GM21423 (cell line): ENCODE measurements around the gene AMDHD2.

Source experiments
- ATAC-seq: cut with Tn5 transposase; IDR thresholded peaks from one replicate; pipeline ENCODE4 v1.9.1; 2021; ENCODE audit warnings: mild to moderate bottlenecking, moderate library complexity; ENCODE audit not compliant: unreplicated experiment

The AMDHD2 gene

DNA sequence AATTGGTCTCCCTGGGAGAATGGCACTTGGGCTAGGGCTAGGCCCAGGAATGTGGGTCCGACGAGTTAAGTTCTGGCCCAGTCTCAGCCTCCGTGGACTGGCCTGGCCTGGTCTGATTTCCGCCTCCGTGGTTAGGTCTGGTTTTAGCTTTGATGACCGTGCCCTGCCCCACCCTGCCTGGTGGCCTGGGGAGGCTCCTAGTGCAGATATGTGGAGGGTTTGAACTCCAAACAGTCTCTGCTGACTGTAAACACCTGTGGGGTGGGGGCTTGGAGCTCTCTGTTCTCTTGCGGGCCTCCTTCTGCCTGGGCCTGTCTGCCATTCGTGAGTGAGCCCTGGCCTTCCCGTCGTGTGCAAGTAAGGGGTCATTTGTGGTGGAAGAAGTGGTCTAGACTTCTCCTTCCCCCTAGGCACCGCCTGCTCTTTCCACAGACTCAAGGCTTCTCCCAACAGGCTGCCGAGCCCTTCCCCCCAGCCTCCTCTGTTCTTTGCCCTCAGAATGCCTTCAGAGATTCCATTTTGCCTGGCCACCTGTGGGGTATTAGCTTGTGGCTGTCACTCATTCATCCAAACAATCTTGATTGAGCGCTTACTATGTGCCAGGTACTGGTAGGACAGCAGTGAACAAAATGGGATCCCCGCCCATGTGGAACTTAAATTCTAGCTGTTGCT, 4.9 kb upstream of the AMDHD2 start:
- ATAC-seq, result no peak

DNA sequence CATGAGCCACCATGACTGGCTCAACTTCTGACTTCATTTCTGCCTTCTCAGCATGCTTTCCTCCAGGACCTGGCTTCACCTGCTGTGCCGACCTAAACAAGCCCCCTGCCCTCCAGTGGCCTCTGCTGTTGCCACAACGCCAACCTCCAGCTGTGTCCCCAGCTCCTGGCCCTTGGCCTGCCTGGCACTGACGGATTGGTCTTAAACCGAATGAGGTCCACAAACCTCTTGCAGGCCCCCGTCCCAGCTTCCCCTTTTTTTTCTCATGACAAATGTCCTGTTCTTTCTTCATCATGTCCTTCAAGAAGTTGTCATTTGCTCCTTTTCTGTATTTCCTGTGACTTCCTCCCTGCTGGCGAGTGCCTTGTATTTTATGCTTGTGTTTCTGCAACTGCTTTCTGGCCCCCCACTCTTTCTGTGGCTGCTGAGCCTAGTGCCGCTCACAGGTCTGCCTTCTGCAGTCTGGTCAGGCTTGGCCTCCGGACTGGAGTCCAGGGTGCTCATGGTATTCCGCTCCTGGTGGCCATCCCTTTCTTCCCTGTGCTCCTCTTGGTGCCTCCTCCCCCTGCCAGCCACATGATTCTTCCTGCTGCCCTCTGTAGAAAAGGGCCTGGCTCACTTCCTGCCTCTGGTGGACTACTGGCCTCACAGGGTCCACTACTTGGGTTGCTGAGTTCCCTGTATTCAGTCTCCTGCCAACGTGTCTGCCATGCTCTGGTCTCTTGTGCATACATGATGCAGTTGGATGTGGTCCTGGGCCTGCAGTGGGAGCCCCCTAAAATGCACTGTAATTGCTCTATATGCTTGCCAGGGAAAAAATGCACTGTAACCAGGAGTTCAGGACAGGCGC, 3.6 kb upstream of the AMDHD2 start:
- ATAC-seq, result no peak

DNA sequence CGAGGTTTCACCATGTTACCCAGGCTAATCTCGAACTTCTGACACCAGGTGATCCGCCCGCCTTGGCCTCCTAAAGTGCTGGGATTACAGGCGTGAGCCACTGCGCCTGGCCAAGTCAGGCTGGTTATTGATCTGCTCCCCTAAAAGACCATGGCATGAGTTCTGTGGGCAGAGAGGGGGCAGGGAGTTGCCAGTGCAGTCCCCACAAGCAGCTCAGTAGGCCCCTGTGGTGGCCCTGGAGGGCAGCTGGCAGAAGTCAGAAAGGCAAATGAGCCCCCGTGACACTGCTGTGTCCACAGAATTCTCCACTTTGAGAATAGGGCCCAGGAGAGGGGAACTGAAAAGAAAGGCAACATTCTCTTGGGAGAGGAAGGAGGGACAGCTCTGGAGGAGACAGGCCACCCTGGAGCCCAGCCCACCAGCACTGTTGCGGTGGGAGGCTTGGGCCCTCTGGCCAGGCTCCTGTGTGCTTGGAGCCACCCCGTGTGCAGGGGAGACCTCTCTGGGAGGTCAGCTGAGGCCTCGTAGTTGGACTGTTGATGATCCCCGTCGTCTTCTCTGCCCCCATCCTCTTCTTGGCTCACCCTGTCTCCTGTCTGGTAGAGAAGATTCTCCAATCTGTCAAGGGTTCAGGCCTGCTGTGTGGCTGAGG, 2.1 kb upstream of the AMDHD2 start:
- no peak for ATAC-seq

DNA sequence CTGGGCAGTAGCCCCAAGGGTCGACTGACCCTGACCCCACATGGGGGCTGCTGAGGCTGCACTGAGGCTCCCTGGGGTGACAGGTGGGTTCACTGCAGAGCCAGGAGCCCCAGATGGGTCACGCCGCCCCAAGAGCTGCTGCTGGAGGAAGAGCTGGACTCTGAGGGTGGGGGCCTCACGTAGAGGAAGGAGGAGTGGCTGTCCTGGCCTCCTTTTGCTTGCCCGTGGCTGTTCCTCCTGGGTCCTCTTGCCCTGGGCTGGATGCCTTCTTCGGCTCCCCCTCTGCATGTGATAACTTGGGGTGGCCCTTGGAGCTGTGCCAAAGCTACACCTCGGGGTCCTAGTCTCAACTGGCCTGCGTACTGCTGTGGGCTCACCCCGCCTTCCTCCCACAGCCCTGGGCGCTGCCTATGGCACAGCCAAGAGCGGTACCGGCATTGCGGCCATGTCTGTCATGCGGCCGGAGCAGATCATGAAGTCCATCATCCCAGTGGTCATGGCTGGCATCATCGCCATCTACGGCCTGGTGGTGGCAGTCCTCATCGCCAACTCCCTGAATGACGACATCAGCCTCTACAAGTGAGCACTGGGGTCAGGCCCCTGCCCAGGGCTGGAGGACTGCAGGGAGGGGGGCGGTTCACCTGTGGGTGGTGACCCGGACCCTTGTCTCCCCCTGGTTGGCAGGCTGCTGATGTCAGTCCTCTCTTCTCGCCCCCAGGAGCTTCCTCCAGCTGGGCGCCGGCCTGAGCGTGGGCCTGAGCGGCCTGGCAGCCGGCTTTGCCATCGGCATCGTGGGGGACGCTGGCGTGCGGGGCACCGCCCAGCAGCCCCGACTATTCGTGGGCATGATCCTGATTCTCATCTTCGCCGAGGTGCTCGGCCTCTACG, 1.1 kb upstream of the AMDHD2 start:
- ATAC-seq, result no peak

DNA sequence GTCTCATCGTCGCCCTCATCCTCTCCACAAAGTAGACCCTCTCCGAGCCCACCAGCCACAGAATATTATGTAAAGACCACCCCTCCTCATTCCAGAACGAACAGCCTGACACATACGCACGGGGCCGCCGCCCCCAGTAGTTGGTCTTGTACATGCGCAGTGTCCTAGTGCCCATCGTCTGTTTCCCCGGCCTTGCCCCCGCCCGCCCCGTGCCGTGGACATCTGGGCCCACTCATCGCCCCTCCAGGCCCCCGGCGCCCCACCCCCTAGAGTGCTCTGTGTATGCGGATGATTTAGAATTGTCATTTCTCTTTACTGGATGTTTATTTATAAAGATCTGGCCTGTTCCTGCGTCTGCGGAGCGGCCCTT, 475 bp upstream of the AMDHD2 start:
- ATAC-seq, result no peak

DNA sequence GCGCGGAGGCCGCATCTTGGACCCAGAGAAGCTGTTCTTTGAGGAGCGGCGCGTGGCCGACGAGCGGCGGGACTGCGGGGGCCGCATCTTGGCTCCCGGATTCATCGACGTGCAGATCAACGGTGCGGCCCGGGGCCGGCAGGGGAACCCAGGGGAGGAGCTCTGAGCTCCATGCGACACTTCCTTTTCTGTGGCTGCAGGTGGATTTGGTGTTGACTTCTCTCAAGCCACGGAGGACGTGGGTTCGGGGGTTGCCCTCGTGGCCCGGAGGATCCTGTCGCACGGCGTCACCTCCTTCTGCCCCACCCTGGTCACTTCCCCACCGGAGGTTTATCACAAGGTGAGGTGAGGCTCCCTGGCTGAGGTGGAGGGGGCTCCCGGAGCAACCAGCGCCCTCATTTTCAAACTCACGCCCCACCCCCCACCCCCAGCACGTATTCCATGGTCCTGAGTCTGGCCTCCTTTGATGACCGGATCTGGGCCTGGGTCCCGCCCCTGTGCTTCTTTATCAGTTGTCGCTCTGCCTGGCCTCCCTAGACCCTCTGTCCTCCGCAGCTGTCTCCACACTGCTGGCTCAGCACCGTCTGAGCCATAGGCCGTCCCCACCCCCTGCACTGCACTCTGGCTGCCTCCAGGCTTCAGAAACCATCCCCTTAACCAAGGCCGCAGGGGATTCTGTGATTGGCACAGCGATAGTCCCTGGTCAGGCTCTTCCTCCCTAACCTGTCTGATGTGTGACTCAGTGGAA, 787 bp downstream of the AMDHD2 start:
- ATAC-seq, result peak; percentile 17

DNA sequence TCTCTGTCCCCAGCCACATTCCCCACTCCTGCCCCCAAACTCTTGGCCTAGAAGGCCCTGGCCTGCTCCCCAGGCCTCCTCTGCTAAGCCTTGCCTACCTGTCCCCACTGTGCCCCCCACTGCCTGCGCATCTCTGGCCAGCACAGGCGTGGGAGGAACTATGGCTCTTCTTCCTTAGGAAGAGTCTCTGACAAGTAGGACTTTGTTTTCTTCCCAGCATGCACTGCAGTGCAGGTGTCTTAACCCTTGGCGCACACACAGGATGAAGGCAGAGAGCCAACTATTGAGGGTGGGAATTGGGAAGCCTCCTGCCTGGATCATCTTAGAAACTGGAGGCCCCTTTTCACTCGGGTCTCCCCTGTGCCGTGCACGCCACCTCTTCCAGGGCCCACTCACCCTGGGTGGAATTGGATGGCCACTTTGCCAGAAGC, 3.6 kb downstream of the AMDHD2 start:
- ATAC-seq, result no peak

DNA sequence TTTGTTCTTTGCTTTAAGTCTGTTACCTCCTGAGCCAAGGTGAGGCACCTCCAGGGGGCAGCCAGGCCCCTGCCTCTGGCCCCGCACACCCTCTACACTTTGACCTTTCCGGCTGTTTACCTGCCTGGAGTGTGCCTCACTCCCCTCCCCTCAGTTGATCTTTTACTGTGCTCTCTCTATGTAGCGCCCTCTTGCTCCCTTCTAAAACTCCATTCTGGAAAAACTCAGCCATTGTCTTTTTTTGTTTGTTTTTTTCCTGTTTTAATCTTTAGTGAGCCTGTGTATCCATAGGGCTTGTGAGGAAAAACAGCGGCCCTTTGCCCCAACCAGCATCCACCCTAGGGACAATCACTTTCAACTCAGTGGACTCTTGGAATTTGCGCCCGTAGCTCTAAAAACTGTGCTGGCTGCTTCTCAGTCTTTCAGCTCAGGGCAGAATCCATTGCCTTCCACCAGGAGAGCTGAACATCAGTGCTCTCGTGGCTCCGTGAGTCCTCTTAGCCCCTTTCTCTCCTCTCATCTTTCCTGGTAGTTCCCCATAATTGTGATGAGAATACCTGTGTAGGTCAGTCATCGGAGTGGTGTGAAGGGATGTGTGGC, 4.3 kb downstream of the AMDHD2 start:
- ATAC-seq, result no peak

DNA sequence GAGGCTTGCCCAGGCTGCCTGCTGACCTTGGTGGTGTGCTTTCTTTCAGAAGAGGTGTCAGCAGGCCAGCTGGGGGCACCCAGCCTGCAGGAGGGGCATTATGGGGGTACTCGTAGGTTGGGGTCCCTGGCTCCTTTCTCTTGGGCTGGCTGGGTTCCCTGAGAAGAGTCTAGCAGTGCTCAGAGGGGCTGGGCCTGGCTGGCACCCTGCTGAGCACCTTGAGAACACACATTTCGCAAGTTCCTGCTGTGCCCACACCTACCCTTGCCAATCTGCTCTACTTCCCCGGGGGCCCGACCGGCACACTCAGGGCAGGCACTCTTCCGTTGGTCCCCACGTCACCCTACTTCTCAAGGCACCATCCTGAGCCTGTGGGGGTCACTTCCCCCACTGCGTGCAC, 6.0 kb downstream of the AMDHD2 start:
- ATAC-seq, result no peak

DNA sequence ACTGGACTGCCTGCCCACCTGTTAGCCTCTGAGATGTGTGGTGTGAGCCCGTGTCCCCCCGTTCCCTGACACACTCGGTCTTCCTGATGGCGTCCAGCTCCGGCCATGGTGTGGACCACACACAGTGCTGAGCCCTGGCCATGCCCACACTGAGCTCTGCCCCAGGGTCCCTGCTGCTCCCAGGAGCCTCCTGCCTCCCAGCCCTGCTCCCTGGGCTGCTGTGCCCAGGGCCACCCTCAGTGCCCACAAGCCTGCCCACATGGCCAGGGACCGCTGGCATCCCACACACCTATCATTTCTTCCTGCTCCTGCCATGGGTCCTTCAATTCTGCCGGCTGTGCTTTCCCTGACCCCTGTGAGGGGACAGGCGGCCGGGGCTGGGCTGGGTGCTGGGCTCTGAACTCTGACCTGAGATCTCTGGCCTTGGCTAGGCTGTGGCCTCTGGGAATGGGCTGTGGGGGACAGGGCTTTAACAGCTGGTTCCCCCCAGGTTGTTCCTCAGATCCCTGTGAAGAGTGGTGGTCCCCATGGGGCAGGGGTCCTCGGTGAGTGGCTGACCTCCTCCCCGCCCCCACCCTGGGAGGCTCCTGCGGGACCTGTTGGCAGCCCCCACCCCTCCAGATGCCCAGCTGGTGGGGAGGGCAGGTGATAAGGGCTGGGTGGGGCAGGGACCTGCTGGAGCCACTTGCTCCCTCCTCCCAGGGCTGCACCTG, 7.1 kb downstream of the AMDHD2 start:
- no peak for ATAC-seq

DNA sequence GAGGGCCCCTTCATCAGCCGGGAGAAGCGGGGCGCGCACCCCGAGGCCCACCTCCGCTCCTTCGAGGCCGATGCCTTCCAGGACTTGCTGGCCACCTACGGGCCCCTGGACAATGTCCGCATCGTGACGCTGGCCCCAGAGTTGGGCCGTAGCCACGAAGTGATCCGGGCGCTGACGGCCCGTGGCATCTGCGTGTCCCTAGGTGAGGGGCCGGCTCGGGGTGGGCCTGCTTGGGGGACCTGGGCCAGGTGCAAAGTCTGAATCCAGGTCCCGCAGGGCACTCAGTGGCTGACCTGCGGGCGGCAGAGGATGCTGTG, 7.6 kb downstream of the AMDHD2 start:
- ATAC-seq, result no peak

DNA sequence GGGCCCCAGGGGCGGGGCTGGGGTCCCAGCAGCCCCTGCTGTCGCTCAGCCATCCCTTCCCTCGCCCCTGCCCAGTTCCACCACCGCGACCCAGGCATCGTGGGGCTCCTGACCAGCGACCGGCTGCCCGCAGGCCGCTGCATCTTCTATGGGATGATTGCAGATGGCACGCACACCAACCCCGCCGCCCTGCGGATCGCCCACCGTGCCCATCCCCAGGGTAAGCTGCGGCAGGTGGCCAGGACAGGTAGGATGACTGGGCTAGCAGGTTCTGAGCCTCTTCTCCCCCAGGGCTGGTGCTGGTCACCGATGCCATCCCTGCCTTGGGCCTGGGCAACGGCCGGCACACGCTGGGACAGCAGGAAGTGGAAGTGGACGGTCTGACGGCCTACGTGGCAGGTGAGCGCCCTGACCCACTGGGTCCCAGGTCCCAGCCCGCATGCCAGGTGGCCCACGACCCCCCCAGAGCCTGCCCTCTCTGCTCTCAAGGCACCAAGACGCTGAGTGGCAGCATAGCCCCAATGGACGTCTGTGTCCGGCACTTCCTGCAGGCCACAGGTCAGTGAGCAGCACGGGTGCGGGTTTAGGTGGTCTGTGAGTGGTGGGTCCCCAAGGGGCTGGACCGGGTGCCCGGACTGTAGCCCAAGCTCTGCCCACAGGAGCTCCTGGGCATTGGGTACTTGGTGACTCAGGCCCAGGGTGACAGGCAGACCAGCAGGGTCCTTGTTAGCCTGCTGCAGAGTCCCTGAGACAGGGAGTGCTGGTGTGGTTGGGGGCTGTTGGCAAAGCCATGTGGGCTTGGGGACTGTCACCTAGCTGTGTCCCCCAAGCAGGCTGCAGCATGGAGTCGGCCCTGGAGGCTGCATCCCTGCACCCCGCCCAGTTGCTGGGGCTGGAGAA, 8.2 kb downstream of the AMDHD2 start:
- ATAC-seq, result no peak

DNA sequence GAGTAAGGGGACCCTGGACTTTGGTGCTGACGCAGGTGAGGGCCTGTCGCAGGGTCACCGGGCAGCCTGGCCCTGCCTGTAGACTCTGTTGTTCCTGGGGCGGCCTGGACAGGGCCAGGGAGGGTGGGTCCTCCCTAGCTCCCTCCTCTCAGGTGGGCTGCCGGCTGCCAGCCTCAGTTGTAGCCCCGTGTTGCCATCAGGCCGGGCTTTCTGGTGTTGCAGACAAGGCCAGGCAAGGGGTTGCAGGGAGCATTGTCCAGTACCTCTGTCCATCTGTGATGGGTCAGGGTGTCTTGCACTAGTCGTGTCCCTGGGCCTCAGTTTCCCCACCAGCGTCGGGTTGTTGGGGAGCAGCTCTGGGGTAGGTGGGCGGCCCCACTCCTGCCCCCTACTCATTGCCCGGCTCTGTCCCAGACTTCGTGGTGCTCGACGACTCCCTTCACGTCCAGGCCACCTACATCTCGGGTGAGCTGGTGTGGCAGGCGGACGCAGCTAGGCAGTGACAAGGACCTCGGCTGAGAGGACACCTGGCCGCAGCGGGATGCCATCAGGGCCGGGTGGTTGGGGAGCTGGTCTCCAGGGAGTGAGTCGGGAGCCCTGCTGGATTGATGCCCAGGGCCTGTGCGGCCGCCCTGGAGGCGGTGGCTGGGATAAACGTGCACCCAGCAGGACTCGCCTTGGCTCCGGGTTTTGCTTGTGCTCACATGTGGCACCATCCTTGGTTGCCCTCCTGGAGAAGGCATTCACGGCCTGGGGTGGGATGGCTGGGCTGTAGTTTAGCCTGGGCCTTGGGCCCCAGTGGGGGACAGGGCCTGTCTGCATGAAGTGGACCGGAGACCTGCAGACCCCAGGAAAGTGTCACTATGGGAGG, 9.1 kb downstream of the AMDHD2 start:
- ATAC-seq, result no peak

DNA sequence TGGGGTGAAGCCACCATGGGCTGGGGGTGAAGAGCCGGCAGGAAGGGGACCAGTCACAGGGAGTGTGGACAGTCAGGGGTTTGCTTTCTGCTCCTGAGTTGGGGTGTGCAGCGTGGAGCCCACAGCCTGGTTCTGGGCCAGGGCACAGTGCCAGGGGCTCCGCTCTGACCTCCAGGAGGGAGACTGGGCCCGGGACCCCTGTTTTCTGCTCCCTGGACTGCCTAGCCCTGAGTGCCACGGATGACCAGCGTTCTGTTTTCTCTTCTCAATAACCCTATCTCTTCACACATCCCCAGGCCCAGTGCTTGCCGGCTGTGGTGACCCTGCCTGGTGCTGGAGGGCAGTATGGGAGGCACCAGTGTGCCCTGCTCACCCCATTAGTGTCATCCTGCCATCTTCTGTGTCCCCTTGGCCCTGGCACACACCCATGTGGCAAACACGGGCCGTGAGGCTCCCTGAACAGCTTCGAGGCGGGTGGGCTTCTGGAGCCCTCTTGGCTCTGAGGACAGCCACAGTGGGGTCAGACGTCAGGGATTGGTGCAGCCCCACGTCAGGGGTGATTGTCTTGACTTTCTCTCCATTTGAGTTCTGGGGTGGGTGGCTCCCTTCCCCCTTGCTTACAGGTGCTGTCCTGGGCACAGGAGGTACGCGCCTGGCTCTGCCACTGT, 9.9 kb downstream of the AMDHD2 start:
- ATAC-seq, result no peak

DNA sequence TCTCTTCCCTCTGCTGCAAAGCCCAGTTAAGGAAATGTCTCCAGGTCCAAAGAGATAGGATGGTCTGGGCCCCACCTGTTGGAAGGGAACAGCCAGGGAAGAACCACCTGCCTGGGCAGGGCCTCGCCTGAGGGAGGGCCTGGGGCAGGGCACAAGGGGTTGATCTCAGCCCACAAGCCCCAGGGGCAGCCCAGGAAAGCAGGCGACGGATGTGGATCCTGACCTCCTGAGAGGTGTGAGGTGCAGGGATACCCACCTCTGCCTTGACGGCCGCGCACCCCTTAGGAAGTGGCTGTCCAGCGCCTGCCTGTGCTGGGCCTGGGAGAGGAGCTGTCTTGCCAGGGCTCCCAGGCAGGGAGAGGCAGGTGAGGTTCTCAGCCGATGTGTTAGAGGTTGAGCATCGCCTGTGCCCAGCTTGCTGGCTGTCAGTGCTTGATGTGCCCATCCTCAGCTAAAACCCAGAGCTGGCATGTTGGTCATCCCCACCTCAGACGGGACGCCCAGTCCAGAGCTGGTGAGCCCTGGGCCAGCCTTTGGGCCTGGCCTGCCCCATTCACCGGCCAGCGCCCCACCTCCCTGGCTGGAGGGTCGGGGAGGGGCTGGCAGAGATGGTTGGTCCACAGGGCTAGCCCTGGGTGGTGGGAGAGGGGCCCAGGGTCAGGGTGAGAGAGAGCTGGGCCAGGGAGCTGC, 10.6 kb downstream of the AMDHD2 start:
- ATAC-seq, result no peak

DNA sequence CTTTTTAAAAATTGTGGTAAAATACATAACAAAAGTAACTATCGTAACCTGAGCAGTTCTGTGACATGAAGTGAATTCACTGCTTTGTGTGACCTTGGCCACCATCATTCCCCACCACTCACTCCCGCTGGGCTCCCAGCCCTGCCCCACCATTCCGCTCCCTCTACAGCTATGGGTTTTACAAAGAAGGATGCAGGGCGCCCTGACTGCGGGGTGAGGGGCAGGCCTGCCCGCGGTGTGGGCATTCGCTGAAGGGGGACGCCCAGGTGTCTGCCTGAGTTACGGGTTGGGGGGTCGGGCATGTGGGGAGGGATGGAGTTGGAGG, 11.2 kb downstream of the AMDHD2 start, which contains the start of gene CEMP1:
TSS of gene CEMP1 (minus strand) at position 38 of the 325 bp plus-strand sequence. CDS start 335 bp downstream, outside the sequence.
- no peak for ATAC-seq
